ENCODE data around the gene PTRH2. TPM values are rescaled to one million over a fixed set of nuclear protein-coding genes. Genes with fewer than 3 reads are reported as not detected.

Gene PTRH2
- total and polyA plus RNA-seq, 2 of the 8 experiments (the other 6 are each of a cell fraction or from before 2014, with no cell fraction given), result 39.4 to 43.2 TPM

- TF ChIP-seq, protein P1, sequence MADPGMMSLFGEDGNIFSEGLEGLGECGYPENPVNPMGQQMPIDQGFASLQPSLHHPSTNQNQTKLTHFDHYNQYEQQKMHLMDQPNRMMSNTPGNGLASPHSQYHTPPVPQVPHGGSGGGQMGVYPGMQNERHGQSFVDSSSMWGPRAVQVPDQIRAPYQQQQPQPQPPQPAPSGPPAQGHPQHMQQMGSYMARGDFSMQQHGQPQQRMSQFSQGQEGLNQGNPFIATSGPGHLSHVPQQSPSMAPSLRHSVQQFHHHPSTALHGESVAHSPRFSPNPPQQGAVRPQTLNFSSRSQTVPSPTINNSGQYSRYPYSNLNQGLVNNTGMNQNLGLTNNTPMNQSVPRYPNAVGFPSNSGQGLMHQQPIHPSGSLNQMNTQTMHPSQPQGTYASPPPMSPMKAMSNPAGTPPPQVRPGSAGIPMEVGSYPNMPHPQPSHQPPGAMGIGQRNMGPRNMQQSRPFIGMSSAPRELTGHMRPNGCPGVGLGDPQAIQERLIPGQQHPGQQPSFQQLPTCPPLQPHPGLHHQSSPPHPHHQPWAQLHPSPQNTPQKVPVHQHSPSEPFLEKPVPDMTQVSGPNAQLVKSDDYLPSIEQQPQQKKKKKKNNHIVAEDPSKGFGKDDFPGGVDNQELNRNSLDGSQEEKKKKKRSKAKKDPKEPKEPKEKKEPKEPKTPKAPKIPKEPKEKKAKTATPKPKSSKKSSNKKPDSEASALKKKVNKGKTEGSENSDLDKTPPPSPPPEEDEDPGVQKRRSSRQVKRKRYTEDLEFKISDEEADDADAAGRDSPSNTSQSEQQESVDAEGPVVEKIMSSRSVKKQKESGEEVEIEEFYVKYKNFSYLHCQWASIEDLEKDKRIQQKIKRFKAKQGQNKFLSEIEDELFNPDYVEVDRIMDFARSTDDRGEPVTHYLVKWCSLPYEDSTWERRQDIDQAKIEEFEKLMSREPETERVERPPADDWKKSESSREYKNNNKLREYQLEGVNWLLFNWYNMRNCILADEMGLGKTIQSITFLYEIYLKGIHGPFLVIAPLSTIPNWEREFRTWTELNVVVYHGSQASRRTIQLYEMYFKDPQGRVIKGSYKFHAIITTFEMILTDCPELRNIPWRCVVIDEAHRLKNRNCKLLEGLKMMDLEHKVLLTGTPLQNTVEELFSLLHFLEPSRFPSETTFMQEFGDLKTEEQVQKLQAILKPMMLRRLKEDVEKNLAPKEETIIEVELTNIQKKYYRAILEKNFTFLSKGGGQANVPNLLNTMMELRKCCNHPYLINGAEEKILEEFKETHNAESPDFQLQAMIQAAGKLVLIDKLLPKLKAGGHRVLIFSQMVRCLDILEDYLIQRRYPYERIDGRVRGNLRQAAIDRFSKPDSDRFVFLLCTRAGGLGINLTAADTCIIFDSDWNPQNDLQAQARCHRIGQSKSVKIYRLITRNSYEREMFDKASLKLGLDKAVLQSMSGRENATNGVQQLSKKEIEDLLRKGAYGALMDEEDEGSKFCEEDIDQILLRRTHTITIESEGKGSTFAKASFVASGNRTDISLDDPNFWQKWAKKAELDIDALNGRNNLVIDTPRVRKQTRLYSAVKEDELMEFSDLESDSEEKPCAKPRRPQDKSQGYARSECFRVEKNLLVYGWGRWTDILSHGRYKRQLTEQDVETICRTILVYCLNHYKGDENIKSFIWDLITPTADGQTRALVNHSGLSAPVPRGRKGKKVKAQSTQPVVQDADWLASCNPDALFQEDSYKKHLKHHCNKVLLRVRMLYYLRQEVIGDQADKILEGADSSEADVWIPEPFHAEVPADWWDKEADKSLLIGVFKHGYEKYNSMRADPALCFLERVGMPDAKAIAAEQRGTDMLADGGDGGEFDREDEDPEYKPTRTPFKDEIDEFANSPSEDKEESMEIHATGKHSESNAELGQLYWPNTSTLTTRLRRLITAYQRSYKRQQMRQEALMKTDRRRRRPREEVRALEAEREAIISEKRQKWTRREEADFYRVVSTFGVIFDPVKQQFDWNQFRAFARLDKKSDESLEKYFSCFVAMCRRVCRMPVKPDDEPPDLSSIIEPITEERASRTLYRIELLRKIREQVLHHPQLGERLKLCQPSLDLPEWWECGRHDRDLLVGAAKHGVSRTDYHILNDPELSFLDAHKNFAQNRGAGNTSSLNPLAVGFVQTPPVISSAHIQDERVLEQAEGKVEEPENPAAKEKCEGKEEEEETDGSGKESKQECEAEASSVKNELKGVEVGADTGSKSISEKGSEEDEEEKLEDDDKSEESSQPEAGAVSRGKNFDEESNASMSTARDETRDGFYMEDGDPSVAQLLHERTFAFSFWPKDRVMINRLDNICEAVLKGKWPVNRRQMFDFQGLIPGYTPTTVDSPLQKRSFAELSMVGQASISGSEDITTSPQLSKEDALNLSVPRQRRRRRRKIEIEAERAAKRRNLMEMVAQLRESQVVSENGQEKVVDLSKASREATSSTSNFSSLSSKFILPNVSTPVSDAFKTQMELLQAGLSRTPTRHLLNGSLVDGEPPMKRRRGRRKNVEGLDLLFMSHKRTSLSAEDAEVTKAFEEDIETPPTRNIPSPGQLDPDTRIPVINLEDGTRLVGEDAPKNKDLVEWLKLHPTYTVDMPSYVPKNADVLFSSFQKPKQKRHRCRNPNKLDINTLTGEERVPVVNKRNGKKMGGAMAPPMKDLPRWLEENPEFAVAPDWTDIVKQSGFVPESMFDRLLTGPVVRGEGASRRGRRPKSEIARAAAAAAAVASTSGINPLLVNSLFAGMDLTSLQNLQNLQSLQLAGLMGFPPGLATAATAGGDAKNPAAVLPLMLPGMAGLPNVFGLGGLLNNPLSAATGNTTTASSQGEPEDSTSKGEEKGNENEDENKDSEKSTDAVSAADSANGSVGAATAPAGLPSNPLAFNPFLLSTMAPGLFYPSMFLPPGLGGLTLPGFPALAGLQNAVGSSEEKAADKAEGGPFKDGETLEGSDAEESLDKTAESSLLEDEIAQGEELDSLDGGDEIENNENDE (IDR thresholded peaks at IDR 0.05; ENCODE audit: insufficient replicate concordance, low read length), result no peak
- TF ChIP-seq SRF (IDR thresholded peaks at IDR 0.05; ENCODE audit: low read depth, low read length) (no peak), SIN3A (conservative IDR thresholded peaks at IDR 0.05 in 1 of 2, IDR thresholded peaks at IDR 0.05 in 1 of 2; ENCODE audit: low read depth in 1 of 2, low read length in 2 of 2) (no peak), CTCF (IDR thresholded peaks at IDR 0.05; ENCODE audit: control extremely low read depth in 1 of 3, insufficient read depth in 1 of 3, low read depth in 1 of 3, low read length in 3 of 3) (no peak), HDAC6 (IDR thresholded peaks at IDR 0.05; ENCODE audit: low read depth, low read length) (no peak), SIX5 (IDR thresholded peaks at IDR 0.05; ENCODE audit: low read depth, low read length) (no peak), SAP30 (IDR thresholded peaks at IDR 0.05; ENCODE audit: insufficient read depth, insufficient replicate concordance, low read length) (no peak)
These were observed 8.0 kb downstream of the PTRH2 start (continued) for GRCh38 chr17:59699218-59699617.

Measured in H1 (cell line).